IMR-90 (cell line): ENCODE data around the gene PCDHGA8.
"Not testable (repeated sequence)": the region's sequence is repeated elsewhere in the genome, so short reads cannot be mapped to it uniquely, and the experiment has no call there.

Source experiments
- BHLHE40 ChIP-seq: fragments of 150-350 bp; IDR thresholded peaks from 2 replicates; pipeline ENCODE4 v1.6.1; 2016; ENCODE audit warnings: mild to moderate bottlenecking, low read depth, low read length
- CEBPB ChIP-seq: IDR thresholded peaks from 2 replicates; pipeline ENCODE4 v1.6.1; 2012; ENCODE audit warnings: low read depth, low read length, improper control_type of control experiment
- CHD1 ChIP-seq: IDR thresholded peaks from 2 replicates; pipeline ENCODE4 v1.6.1; 2012; ENCODE audit warnings: low read depth, low read length, improper control_type of control experiment
- CTCF ChIP-seq: conservative IDR thresholded peaks from 2 replicates; pipeline ENCODE4 v1.5.1; 2012; ENCODE audit warnings: mild to moderate bottlenecking, low read depth, low read length, improper control_type of control experiment
- MAFK ChIP-seq: IDR thresholded peaks from 2 replicates; pipeline ENCODE4 v1.6.1; 2012; ENCODE audit warnings: low read depth, low read length, improper control_type of control experiment
- MXI1 ChIP-seq: IDR thresholded peaks from 2 replicates; pipeline ENCODE4 v1.6.1; 2012; ENCODE audit warnings: low read depth, mild to moderate bottlenecking, low read length, moderate library complexity, borderline replicate concordance
- NFE2L2 ChIP-seq: fragments of 150-350 bp; IDR thresholded peaks from 2 replicates; pipeline ENCODE4 v1.6.1; 2016; ENCODE audit warnings: low read depth, mild to moderate bottlenecking, low read length
- POLR2A ChIP-seq: IDR thresholded peaks from 2 replicates; pipeline ENCODE4 v1.6.1; 2012; ENCODE audit warnings: mild to moderate bottlenecking, low read depth, low read length
- RAD21 ChIP-seq: IDR thresholded peaks from 2 replicates; pipeline ENCODE4 v1.6.1; 2012; ENCODE audit warnings: low read length, improper control_type of control experiment
- RCOR1 ChIP-seq: IDR thresholded peaks from 2 replicates; pipeline ENCODE4 v1.6.1; 2012; ENCODE audit warnings: mild to moderate bottlenecking, low read length, improper control_type of control experiment; ENCODE audit not compliant: insufficient replicate concordance
- RFX5 ChIP-seq: IDR thresholded peaks from 2 replicates; pipeline ENCODE4 v1.8.0; 2012; ENCODE audit warnings: low read depth, mild to moderate bottlenecking, low read length, moderate library complexity
- SMC3 ChIP-seq: fragments of 150-350 bp; IDR thresholded peaks from 2 replicates; pipeline ENCODE4 v1.6.1; 2016; ENCODE audit warnings: low read depth, mild to moderate bottlenecking, antibody characterized with exemption, low read length, moderate library complexity
- USF2 ChIP-seq: fragments of 150-350 bp; IDR thresholded peaks from 2 replicates; pipeline ENCODE4 v1.6.1; 2017; ENCODE audit warnings: mild to moderate bottlenecking, antibody characterized with exemption, low read length, low read depth

GRCh38 chr5:141415275-141415618, 22.8 kb downstream of the PCDHGA8 start:
- not testable (repeated sequence) for TF ChIP-seq CEBPB, CTCF, RAD21, SMC3, POLR2A, MAFK, RFX5, MXI1, RCOR1, NFE2L2, USF2, BHLHE40, CHD1
